Naive thymus-derived CD4-positive, alpha-beta T cell (primary cell): Measurements from ENCODE around the gene SETD9. TPM values are rescaled to one million over a fixed set of nuclear protein-coding genes. Genes with fewer than 3 reads are reported as not detected.

ENCODE experiments used
- ATAC-seq: fragments of 150-1000 bp; cut with Tn5 transposase; 2 replicates; pipeline ENCODE4 v1.10.0; 2021; ENCODE audit warnings: mild to moderate bottlenecking, moderate library complexity
- CTCF ChIA-PET: fragments of 350-600 bp; sonication (Branson Sonifier 250); formaldehyde crosslinking; loops from one replicate; lab custom pipeline; 2021; ENCODE audit warnings: antibody characterized with exemption; lab: Charles Lee
- POLR2A ChIA-PET: fragments of 350-600 bp; sonication (Branson Sonifier 250); formaldehyde crosslinking; loops from one replicate; lab custom pipeline; 2021; ENCODE audit warnings: antibody characterized with exemption, inconsistent platforms; lab: Charles Lee
- DNase-seq, 9 donors: peaks; one replicate each; pipeline versions ENCODE4 v3.0.0 to v3.0.0-alpha.2; 2020 to 2022; ENCODE audit warnings: mixed read lengths in 1 of 9
- H3K27ac ChIP-seq: one replicate; pipeline ENCODE4 v1.7.0; 2013; ENCODE audit warnings: mild to moderate bottlenecking, low read depth, low read length, moderate library complexity
- H3K27me3 ChIP-seq, 2 donors: one replicate each; pipeline ENCODE4 v1.7.0; 2013; ENCODE audit warnings: low read length in 2 of 2, mild to moderate bottlenecking in 2 of 2, moderate library complexity in 2 of 2; ENCODE audit not compliant: control insufficient read depth in 2 of 2, insufficient read depth in 2 of 2
- H3K36me3 ChIP-seq, 3 experiments: 1 replicate in 2 of 3; 2 replicates in 1 of 3; pipeline ENCODE4 v1.7.0; 2013; ENCODE audit warnings: low read length in 3 of 3, mild to moderate bottlenecking in 3 of 3, moderate library complexity in 1 of 3; ENCODE audit not compliant: insufficient read depth in 3 of 3, control insufficient read depth in 2 of 3
- H3K4me1 ChIP-seq, 2 donors: one replicate each; pipeline ENCODE4 v1.7.0; 2013; ENCODE audit warnings: low read length in 2 of 2, mild to moderate bottlenecking in 2 of 2, moderate library complexity in 1 of 2; ENCODE audit not compliant: control insufficient read depth in 2 of 2, insufficient read depth in 2 of 2
- H3K4me3 ChIP-seq: 2 replicates; pipeline ENCODE4 v1.7.0; 2013; ENCODE audit warnings: mild to moderate bottlenecking, low read length
- H3K9me3 ChIP-seq, 3 experiments: 1 replicate in 2 of 3; 2 replicates in 1 of 3; pipeline ENCODE4 v1.7.0; 2013; ENCODE audit warnings: low read length in 3 of 3; ENCODE audit not compliant: control insufficient read depth in 2 of 3
- H3K27ac Mint-ChIP-seq, 9 donors: one replicate each; pipeline ENCODE4 v1.8.0; 2020 to 2022; ENCODE audit warnings: mixed read lengths in 9 of 9, mild to moderate bottlenecking in 8 of 9, moderate library complexity in 5 of 9, inconsistent platforms in 2 of 9
- H3K27me3 Mint-ChIP-seq, 5 donors: one replicate each; pipeline ENCODE4 v1.8.0; 2021 to 2022; ENCODE audit warnings: mixed read lengths in 5 of 5, mild to moderate bottlenecking in 1 of 5
- H3K36me3 Mint-ChIP-seq, 5 donors: one replicate each; pipeline ENCODE4 v1.8.0; 2020 to 2022; ENCODE audit warnings: mixed read lengths in 5 of 5, mild to moderate bottlenecking in 3 of 5, inconsistent platforms in 1 of 5
- H3K4me1 Mint-ChIP-seq, 7 donors: one replicate each; pipeline ENCODE4 v1.8.0; 2020 to 2022; ENCODE audit warnings: mixed read lengths in 7 of 7, mild to moderate bottlenecking in 3 of 7, inconsistent platforms in 1 of 7
- H3K4me3 Mint-ChIP-seq, 10 donors: one replicate each; pipeline ENCODE4 v1.8.0; 2020 to 2022; ENCODE audit warnings: mild to moderate bottlenecking in 10 of 10, mixed read lengths in 10 of 10, moderate library complexity in 6 of 10, inconsistent platforms in 2 of 10
- H3K9me3 Mint-ChIP-seq, 11 donors: one replicate each; pipeline ENCODE4 v1.8.0; 2020 to 2022; ENCODE audit warnings: mixed read lengths in 11 of 11, mild to moderate bottlenecking in 4 of 11, inconsistent platforms in 1 of 11, moderate library complexity in 1 of 11
- intact Hi-C, 2 donors: fragments of 100-400 bp; cut with micrococcal nuclease; formaldehyde crosslinking; loops; one replicate each; pipeline ENCODE4 v1.15.1; 2023
- polyA plus RNA-seq, 2 donors: library from polyadenylated mRNA; unstranded; fragments of 300-500 nt; fragmentation: Illumina TruSeq; gene quantifications; one replicate each; pipeline ENCODE4 v1.2.3, GENCODE V29; 2021
- total RNA-seq, 6 experiments: library from RNA in 5 of 6; stranded (reverse) in 5 of 6; gene quantifications; 1 replicate in 5 of 6; 2 replicates in 1 of 6; pipeline ENCODE4 v1.2.3 and lab custom pipeline; 2021 to 2026

Gene SETD9
- total and polyA plus RNA-seq, 7 experiments from 2014 or later = 3.7 to 11.4 (median 6.7) TPM

GRCh38 chr5:56950626-56951125 lies 41.3 kb downstream of the SETD9 start:
- peak overlapping the region; percentile 89 to 98 (median 96) for H3K4me3 Mint-ChIP-seq
- H3K27me3 ChIP-seq = peaks cover 0 to 5% of the 10 kb centered on the region in 2 donors
- intact Hi-C loops = loop anchor here (1.0 to 5.0 kb wide), 5 partner anchors 133 to 1853 kb away; partner anchors contain the start of gene MAP3K1 (in 1 of the 2)

DNA sequence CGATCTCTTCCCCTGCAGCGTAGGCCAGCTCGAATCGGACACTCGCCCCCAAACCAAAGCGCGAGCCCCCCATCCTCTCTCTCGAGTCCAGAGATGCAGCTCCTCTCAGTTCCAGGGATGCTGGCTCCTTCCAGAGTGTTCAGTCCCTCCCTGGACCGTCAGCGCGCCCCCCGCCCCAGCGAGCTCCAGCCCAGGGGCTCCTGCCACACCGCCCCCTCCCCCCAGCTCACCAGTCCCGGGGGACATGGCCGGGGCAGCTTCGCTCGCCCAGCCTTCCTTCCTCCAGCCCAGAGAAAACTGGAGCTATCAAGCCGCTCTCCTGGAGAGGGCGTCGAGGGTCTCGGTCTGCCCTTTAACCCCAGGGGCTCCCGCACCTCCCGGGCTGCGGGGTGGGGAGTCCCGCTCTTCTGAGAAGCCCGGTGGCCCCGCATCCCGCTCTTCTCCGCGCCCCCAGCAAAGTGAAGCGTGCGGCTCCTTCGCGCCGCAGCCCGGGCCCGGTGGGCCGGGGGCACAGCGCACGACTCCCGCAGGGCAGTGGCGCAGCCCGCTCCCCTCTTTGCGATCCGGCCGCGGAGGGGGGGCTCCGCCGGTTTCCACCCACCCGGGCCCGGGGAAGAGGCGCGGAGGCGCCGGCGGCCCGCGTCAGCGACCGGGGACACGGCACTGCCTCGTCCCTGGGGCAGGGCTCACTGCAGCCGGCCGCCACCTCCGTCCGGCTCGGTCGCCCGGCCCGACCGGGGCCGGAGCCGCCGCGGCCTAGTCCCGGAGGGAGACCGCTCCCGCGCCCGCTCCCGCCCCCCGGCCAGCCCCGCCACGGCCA lies 41.9 kb downstream of the SETD9 start:
- H3K9me3 Mint-ChIP-seq = no peaks in the 10 kb centered on the region
- Histone ChIP-seq H3K36me3 (no peaks in the 10 kb centered on the region), H3K9me3 (no peaks in the 10 kb centered on the region), H3K27me3 (peaks cover 0 to 5% of the 10 kb centered on the region in 2 donors), H3K4me1 (peaks cover 6 to 10% of the 10 kb centered on the region in 2 donors), H3K4me3 (peak overlapping the region; percentile 75), H3K27ac (peak overlapping the region; percentile 73)
- POLR2A ChIA-PET = interaction anchor here (0.6 to 1.4 kb wide), 7 partner anchors 10 to 230 kb away, joined by 3 to 8 read pairs (median 5); partner anchors contain the start of gene GPBP1
- intact Hi-C loops = loop anchor here (5.0 kb wide), 3 partner anchors 134 to 1854 kb away; partner anchors contain the start of gene MAP3K1 (in 1 of the 2)
- H3K4me3 Mint-ChIP-seq = peak overlapping the region; percentile 89 to 98 (median 96)
- DNase-seq (peak in 7 of 9 donors; percentile 6 to 53 (median 18)), ATAC-seq (peak; percentile 44)
- peaks cover 3 to 37% (median 19%) of the 10 kb centered on the region in 5 donors for H3K27me3 Mint-ChIP-seq
- H3K27ac Mint-ChIP-seq = peak overlapping the region in 8 of 9 donors; percentile 84 to 95 (median 88)
- peaks cover 18 to 32% (median 22%) of the 10 kb centered on the region in 7 donors for H3K4me1 Mint-ChIP-seq
- CTCF ChIA-PET = interaction anchor here (1.1 to 1.5 kb wide), 2 partner anchors 50 to 188 kb away, joined by 3 to 4 read pairs; no protein-coding TSS in a partner anchor
- peaks cover 0 to 6% (median 0%) of the 10 kb centered on the region in 5 donors for H3K36me3 Mint-ChIP-seq

More at GRCh38 chr5:56950626-56951125, 41.3 kb downstream of the SETD9 start:
- H3K36me3 ChIP-seq = peaks cover 0 to 6% (median 0%) of the 10 kb centered on the region in 3 experiments
- H3K9me3 ChIP-seq = no peaks in the 10 kb centered on the region
- peak overlapping the region; percentile 73 for H3K27ac ChIP-seq
- peaks cover 0 to 11% (median 5%) of the 10 kb centered on the region in 5 donors for H3K36me3 Mint-ChIP-seq
- peak overlapping the region; percentile 80 to 95 (median 88) for H3K27ac Mint-ChIP-seq
- DNase-seq (peak; percentile 18 to 53 (median 42)), ATAC-seq (peak; percentile 55)
- CTCF ChIA-PET = interaction anchor here (1.1 to 1.5 kb wide), 2 partner anchors 49 to 188 kb away, joined by 3 to 4 read pairs; no protein-coding TSS in a partner anchor
- POLR2A ChIA-PET = interaction anchor here (0.6 to 1.4 kb wide), 8 partner anchors 11 to 231 kb away, joined by 3 to 8 read pairs (median 4); partner anchors contain the start of gene GPBP1
- H3K4me3 ChIP-seq = peak overlapping the region; percentile 75
- peaks cover 21 to 35% (median 24%) of the 10 kb centered on the region in 7 donors for H3K4me1 Mint-ChIP-seq
- peaks cover 6 to 10% of the 10 kb centered on the region in 2 donors for H3K4me1 ChIP-seq
- H3K9me3 Mint-ChIP-seq = no peaks in the 10 kb centered on the region
- H3K27me3 Mint-ChIP-seq = peaks cover 0 to 31% (median 19%) of the 10 kb centered on the region in 5 donors

GRCh38 chr5:56951946-56952691 lies 42.7 kb downstream of the SETD9 start, which contains the start of gene MIER3:
Gene MIER3 (minus strand): TSS chr5:56952123. CDS start chr5:56952102, 21 bp downstream.
- Mint-ChIP-seq H3K27ac (peak within 1 kb of the TSS in 8 of 9 donors; percentile 84 to 95 (median 88)), H3K27me3 (peaks cover 10 to 45% (median 24%) of the 10 kb centered on the region in 5 donors), H3K9me3 (no peaks in the 10 kb centered on the region), H3K4me3 (peak within 1 kb of the TSS; percentile 89 to 98 (median 96)), H3K36me3 (peaks cover 0 to 3% (median 0%) of the 10 kb centered on the region in 5 donors), H3K4me1 (peaks cover 18 to 32% (median 22%) of the 10 kb centered on the region in 7 donors)
- intact Hi-C loops = loop anchor here (1.0 to 5.0 kb wide), 10 partner anchors 42 to 1855 kb away; partner anchors contain the start of genes MAP3K1 (in 2 of the 2), PLK2 (in 1 of the 2) and SETD9 (in 1 of the 2)
- Histone ChIP-seq H3K9me3 (no peaks in the 10 kb centered on the region), H3K36me3 (no peaks in the 10 kb centered on the region), H3K4me3 (peak within 1 kb of the TSS; percentile 75), H3K4me1 (peaks cover 6 to 10% of the 10 kb centered on the region in 2 donors), H3K27me3 (peaks cover 0 to 5% of the 10 kb centered on the region in 2 donors), H3K27ac (peak within 1 kb of the TSS; percentile 73)
- peak; percentile 94 for ATAC-seq
- ChIA-PET CTCF (no interaction called here), POLR2A (no interaction called here)
- peak; percentile 66 to 87 (median 80) for DNase-seq

GRCh38 chr5:56954262-56954661 lies 44.9 kb downstream of the SETD9 start:
- intact Hi-C loops = loop anchor here (5.0 kb wide), 3 partner anchors 137 to 1857 kb away; partner anchors contain the start of gene MAP3K1 (in 1 of the 2)
- H3K9me3 ChIP-seq = no peaks in the 10 kb centered on the region
- H3K4me1 Mint-ChIP-seq = peaks cover 17 to 23% (median 21%) of the 10 kb centered on the region in 7 donors
- peaks cover 0 to 5% of the 10 kb centered on the region in 2 donors for H3K27me3 ChIP-seq
- ChIA-PET CTCF (no interaction called here), POLR2A (interaction anchor here (1.1 kb wide), 1 partner anchor 266 kb away, joined by 4 read pairs; no protein-coding TSS in a partner anchor)
- H3K9me3 Mint-ChIP-seq = no peaks in the 10 kb centered on the region
- ATAC-seq (no peak), DNase-seq (no peak)
- no peak overlapping the region for H3K27ac Mint-ChIP-seq
- no peaks in the 10 kb centered on the region for H3K36me3 ChIP-seq
- H3K4me3 ChIP-seq = no peak overlapping the region
- H3K4me1 ChIP-seq = peaks cover 6 to 10% of the 10 kb centered on the region in 2 donors
- H3K36me3 Mint-ChIP-seq = no peaks in the 10 kb centered on the region
- no peak overlapping the region for H3K4me3 Mint-ChIP-seq
- H3K27ac ChIP-seq = no peak overlapping the region
- peaks cover 17 to 63% (median 31%) of the 10 kb centered on the region in 5 donors for H3K27me3 Mint-ChIP-seq

DNA sequence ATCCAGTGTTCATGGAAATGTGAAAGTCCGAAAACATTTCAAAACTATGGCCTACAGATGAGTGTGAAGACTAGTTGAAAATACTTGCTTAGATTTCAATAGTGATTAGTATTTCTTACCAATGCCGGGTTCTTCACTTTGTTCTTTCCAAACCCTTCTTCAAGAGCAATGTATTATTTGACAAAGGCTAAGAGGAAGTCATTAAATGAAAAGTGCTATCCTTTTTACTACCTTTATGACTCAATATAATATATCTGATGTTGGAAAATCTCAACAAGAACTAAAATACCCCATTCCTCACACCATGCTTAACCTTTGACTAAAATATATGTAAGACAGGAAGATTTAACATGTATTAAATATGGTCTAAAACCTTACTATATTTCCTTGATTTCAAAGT lies 49.2 kb downstream of the SETD9 start:
- no peaks in the 10 kb centered on the region for H3K4me1 ChIP-seq
- Mint-ChIP-seq H3K27ac (no peak overlapping the region), H3K36me3 (no peaks in the 10 kb centered on the region), H3K27me3 (peaks cover 37 to 87% (median 54%) of the 10 kb centered on the region in 5 donors), H3K4me3 (no peak overlapping the region), H3K9me3 (no peaks in the 10 kb centered on the region), H3K4me1 (no peaks in the 10 kb centered on the region)
- DNase-seq = no peak
- intact Hi-C loops = no loop called here
- peaks cover 0 to 8% of the 10 kb centered on the region in 2 donors for H3K27me3 ChIP-seq
- no peaks in the 10 kb centered on the region for H3K36me3 ChIP-seq
- H3K9me3 ChIP-seq = no peaks in the 10 kb centered on the region
- CTCF ChIA-PET = no interaction called here
- H3K4me3 ChIP-seq = no peak overlapping the region
- H3K27ac ChIP-seq = no peak overlapping the region
- POLR2A ChIA-PET = no interaction called here
- no peak for ATAC-seq
